HepG2 (cell line): ENCODE results near the gene CARD9. TPM values are rescaled to one million over a fixed set of nuclear protein-coding genes. Genes with fewer than 3 reads are reported as not detected.
A peak's percentile ranks its signal among the peaks of the same experiment; 100 is the strongest.

Experiments
- CEBPB ChIP-seq: IDR thresholded peaks from 2 replicates; pipeline ENCODE4 v1.6.1; 2011; ENCODE audit warnings: low read depth, low read length, improper control_type of control experiment, borderline replicate concordance
- ETS1 ChIP-seq: sonication (generic); formaldehyde crosslinking; IDR thresholded peaks from 2 replicates; pipeline ENCODE4 v1.4.0; 2020; ENCODE audit warnings: missing genetic modification reagents
- MAZ ChIP-seq, 2 experiments: sonication (generic) in 1 of 2; formaldehyde crosslinking in 1 of 2; IDR thresholded peaks; 2 replicates each; pipeline versions ENCODE4 v1.5.0 to v1.6.1; 2012 to 2020; ENCODE audit warnings: low read depth in 2 of 2, mild to moderate bottlenecking in 2 of 2, borderline replicate concordance in 1 of 2, improper control_type of control experiment in 1 of 2, low read length in 1 of 2, missing genetic modification reagents in 1 of 2, moderate library complexity in 1 of 2
- NBN ChIP-seq: fragments of 450-650 bp; conservative IDR thresholded peaks from 2 replicates; pipeline ENCODE4 v1.6.1; 2017
- NFKBIZ ChIP-seq: IDR thresholded peaks from 2 replicates; pipeline ENCODE4 v1.6.1; 2018; ENCODE audit warnings: missing genetic modification reagents, missing compliant biosample characterization
- NR2C2 ChIP-seq: sonication (generic); formaldehyde crosslinking; IDR thresholded peaks from 2 replicates; pipeline ENCODE4 v1.4.0; 2020; ENCODE audit warnings: missing genetic modification reagents, mild to moderate bottlenecking, moderate library complexity, borderline replicate concordance
- SIN3A ChIP-seq: IDR thresholded peaks from 2 replicates; pipeline ENCODE4 v1.6.1; 2011; ENCODE audit warnings: low read depth, mild to moderate bottlenecking, control low read depth, low read length, borderline replicate concordance
- THYN1 ChIP-seq: sonication (generic); formaldehyde crosslinking; IDR thresholded peaks from 2 replicates; pipeline ENCODE4 v1.8.1; 2023; ENCODE audit warnings: low read depth, mild to moderate bottlenecking, moderate library complexity, missing genetic modification reagents, borderline replicate concordance
- ZBTB10 ChIP-seq: sonication (generic); formaldehyde crosslinking; IDR thresholded peaks from 2 replicates; pipeline ENCODE4 v1.4.0; 2020; ENCODE audit warnings: missing genetic modification reagents, borderline replicate concordance
- ZNF275 ChIP-seq: sonication (generic); formaldehyde crosslinking; IDR thresholded peaks from 2 replicates; pipeline ENCODE4 v1.8.0; 2022; ENCODE audit warnings: missing genetic modification reagents, mild to moderate bottlenecking, inconsistent platforms, borderline replicate concordance
- ZNF34 ChIP-seq: sonication (generic); formaldehyde crosslinking; IDR thresholded peaks from 2 replicates; pipeline ENCODE4 v1.4.0; 2020; ENCODE audit warnings: mild to moderate bottlenecking, missing genetic modification reagents, borderline replicate concordance
- ZNF687 ChIP-seq: sonication (generic); formaldehyde crosslinking; IDR thresholded peaks from 2 replicates; pipeline ENCODE4 v1.5.1; 2020; ENCODE audit warnings: mild to moderate bottlenecking, missing genetic modification reagents, moderate library complexity
- ZNF761 ChIP-seq: sonication (generic); formaldehyde crosslinking; conservative IDR thresholded peaks from 2 replicates; pipeline ENCODE4 v1.4.0; 2020; ENCODE audit warnings: mild to moderate bottlenecking, missing genetic modification reagents
- ZSCAN9 ChIP-seq: IDR thresholded peaks from 2 replicates; pipeline ENCODE4 v1.6.1; 2016; ENCODE audit warnings: borderline replicate concordance
- polyA plus RNA-seq, 8 experiments: library from polyadenylated mRNA; depleted of rRNA in 3 of 8; stranded (reverse) in 7 of 8; unstranded in 1 of 8; fragments of >200 nt; fragmentation: Illumina TruSeq in 4 of 8; extraction: Trizol in 4 of 8; gene quantifications; 2 replicates each; pipeline versions ENCODE4 v1.2.1 to v1.2.3, GENCODE V29; 2011 to 2016; ENCODE audit warnings: low read depth in 4 of 8, missing spikeins in 1 of 8, mixed read lengths in 1 of 8; ENCODE audit not compliant: insufficient read depth in 1 of 8
- total RNA-seq, 5 experiments: library from RNA; depleted of rRNA; stranded (reverse); fragments of >200 nt; fragmentation: Illumina TruSeq; extraction: Trizol; gene quantifications; 2 replicates each; pipeline ENCODE4 v1.2.3, GENCODE V29; 2016; ENCODE audit warnings: low read depth in 1 of 5
- TF ChIP-seq, protein P1 (sequence below): sonication (generic); formaldehyde crosslinking; IDR thresholded peaks from 2 replicates; pipeline ENCODE4 v1.5.0; 2020; ENCODE audit warnings: mild to moderate bottlenecking, missing genetic modification reagents, borderline replicate concordance

Gene CARD9
- total and polyA plus RNA-seq, 2 of the 13 experiments (the other 11 are each of a cell fraction or from before 2014, with no cell fraction given) = 3.3 to 7.4 TPM

DNA sequence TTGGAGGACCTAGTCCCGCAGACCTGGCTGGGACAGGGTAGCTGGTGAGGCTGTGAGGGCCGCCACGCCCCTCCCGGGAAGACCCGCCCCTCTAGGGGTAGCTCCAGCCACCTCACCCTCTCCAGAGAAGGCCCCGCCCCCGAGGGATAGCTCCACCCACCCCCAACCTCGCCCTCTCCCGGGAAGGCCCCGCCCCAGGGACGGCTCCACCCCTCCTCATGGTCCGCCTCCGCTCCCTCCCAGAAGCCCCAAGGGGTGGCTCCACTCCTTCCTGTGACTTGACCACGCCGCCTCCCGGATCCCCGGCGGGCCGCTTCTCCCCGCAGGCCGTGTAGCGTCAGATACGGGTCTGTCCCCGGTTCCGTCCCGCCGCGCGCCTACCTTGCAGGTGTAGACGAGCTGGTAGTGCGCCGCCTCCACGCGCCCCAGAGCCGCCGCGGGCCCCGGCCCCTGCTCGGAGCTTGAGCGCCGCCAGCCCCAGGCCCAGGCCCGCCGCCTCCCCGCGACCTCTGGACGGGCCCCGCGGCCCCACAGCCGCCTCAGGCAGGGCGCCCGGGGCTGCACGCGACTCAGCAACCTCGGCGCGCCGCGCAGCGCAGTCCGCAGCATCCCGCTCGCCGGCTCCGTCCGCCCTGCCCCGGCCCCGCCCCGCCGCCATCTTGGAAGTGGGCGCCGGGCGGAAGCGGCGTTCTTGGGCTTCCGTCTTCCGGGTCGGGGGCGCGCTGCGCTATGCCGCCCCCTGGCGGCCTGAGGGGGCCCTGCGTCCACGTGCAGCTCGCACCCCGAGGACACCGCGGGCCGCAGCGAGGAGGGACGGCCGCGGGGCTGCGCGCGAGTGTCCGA is 10.1 kb downstream of the CARD9 start, which contains the start of gene DNLZ (continued):
- TF ChIP-seq ZNF687 (CRISPR knock-in tag) (peak; percentile 96), ZNF275 (CRISPR knock-in tag) (0 out of 2 replicates have a peak, but pooled peaks have one; percentile 58), SIN3A (peak; percentile 55; the same call in 1 of the 2 replicates), ZBTB10 (CRISPR knock-in tag) (0 out of 2 replicates have a peak, but pooled peaks have one; percentile 51), ZSCAN9 (CRISPR knock-in tag) (peak; percentile 39; the same call in 1 of the 2 replicates), ZNF761 (peak; percentile 86), THYN1 (CRISPR knock-in tag) (no peak), CEBPB (no peak), ETS1 (0 out of 2 replicates have a peak, but pooled peaks have one; percentile 46), ZNF34 (CRISPR knock-in tag) (peak; percentile 87; the same call in 1 of the 2 replicates), NR2C2 (CRISPR knock-in tag) (peak; percentile 96), NFKBIZ (no peak; the same call in 1 of the 2 replicates), MAZ (IDR thresholded peaks at IDR 0.05; ENCODE audit: borderline replicate concordance, low read depth, low read length) (peak; percentile 62; the same call in 1 of the 2 replicates), MAZ (CRISPR knock-in tag; IDR thresholded peaks at IDR 0.05; ENCODE audit: low read depth) (peak; percentile 93), NBN (no peak)
- TF ChIP-seq, protein P1, sequence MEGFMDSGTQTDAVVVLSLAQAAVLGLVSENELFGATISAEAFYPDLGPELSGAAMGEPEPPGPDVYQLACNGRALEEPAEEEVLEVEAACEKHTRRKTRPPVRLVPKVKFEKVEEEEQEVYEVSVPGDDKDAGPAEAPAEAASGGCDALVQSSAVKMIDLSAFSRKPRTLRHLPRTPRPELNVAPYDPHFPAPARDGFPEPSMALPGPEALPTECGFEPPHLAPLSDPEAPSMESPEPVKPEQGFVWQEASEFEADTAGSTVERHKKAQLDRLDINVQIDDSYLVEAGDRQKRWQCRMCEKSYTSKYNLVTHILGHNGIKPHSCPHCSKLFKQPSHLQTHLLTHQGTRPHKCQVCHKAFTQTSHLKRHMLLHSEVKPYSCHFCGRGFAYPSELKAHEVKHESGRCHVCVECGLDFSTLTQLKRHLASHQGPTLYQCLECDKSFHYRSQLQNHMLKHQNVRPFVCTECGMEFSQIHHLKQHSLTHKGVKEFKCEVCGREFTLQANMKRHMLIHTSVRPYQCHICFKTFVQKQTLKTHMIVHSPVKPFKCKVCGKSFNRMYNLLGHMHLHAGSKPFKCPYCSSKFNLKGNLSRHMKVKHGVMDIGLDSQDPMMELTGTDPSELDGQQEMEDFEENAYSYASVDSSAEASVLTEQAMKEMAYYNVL (CRISPR knock-in tag) = no peak
